HG03520 (cell line): Measurements from ENCODE around the gene POMGNT1.

Experiments used
- ATAC-seq: cut with Tn5 transposase; IDR thresholded peaks from one replicate; pipeline ENCODE4 v1.9.1; 2021; ENCODE audit warnings: mild to moderate bottlenecking, moderate library complexity; ENCODE audit not compliant: unreplicated experiment

Gene POMGNT1

GRCh38 chr1:46211051-46211450 lies 12.8 kb upstream of the POMGNT1 start:
- no peak for ATAC-seq

GRCh38 chr1:46210561-46210960 lies 12.3 kb upstream of the POMGNT1 start:
- ATAC-seq: no peak

- ATAC-seq: no peak
These were observed 8.2 kb upstream of the POMGNT1 start for GRCh38 chr1:46206399-46206798.

- ATAC-seq: no peak
These were observed 7.6 kb upstream of the POMGNT1 start for GRCh38 chr1:46205791-46206190.

- ATAC-seq: no peak
These were observed 6.9 kb upstream of the POMGNT1 start for GRCh38 chr1:46205141-46205540.

- ATAC-seq: no peak
These were observed 6.1 kb upstream of the POMGNT1 start for GRCh38 chr1:46204406-46204742.

GRCh38 chr1:46203738-46204405 lies 5.6 kb upstream of the POMGNT1 start:
- no peak for ATAC-seq

- ATAC-seq: no peak
These were observed 1.1 kb upstream of the POMGNT1 start for GRCh38 chr1:46199233-46199749.

- ATAC-seq: no peak
These were observed 672 bp downstream of the POMGNT1 start for GRCh38 chr1:46197560-46197963.

GRCh38 chr1:46196609-46197008 lies 1.6 kb downstream of the POMGNT1 start:
- ATAC-seq: no peak

GRCh38 chr1:46194641-46195193 lies 3.5 kb downstream of the POMGNT1 start:
- ATAC-seq: no peak

- ATAC-seq: no peak
These were observed 4.2 kb downstream of the POMGNT1 start for GRCh38 chr1:46193984-46194570.

GRCh38 chr1:46193285-46193684 lies 4.9 kb downstream of the POMGNT1 start:
- ATAC-seq: no peak

- ATAC-seq: no peak
These were observed 6.1 kb downstream of the POMGNT1 start for GRCh38 chr1:46192171-46192570.

- no peak for ATAC-seq
These were observed 7.1 kb downstream of the POMGNT1 start for GRCh38 chr1:46191033-46191701.

GRCh38 chr1:46190539-46190938 lies 7.7 kb downstream of the POMGNT1 start:
- ATAC-seq: no peak

GRCh38 chr1:46188295-46189030 lies 9.8 kb downstream of the POMGNT1 start:
- ATAC-seq: no peak

GRCh38 chr1:46187106-46187869 lies 10.9 kb downstream of the POMGNT1 start:
- no peak for ATAC-seq

GRCh38 chr1:46186076-46186475 lies 12.2 kb downstream of the POMGNT1 start:
- ATAC-seq: no peak

- no peak for ATAC-seq
These were observed 13.1 kb downstream of the POMGNT1 start for GRCh38 chr1:46184920-46185658.
